Bronchial epithelial cell (primary cell): ENCODE data around the gene MYO9A. TPM values are rescaled to one million over a fixed set of nuclear protein-coding genes. Genes with fewer than 3 reads are reported as not detected.

Source experiments
- DNase-seq: peaks from one replicate; pipeline ENCODE4 v3.0.0-alpha.2; 2010; ENCODE audit warnings: low read depth
- FAIRE-seq: peaks from 2 replicates; lab custom pipeline; 2011; peaks lifted over from hg19 to GRCh38; lab: Jason Lieb, UNC
- H3K27me3 ChIP-seq: 2 replicates; pipeline ENCODE4 v1.5.1; 2011; ENCODE audit warnings: low read length; ENCODE audit not compliant: control insufficient read depth, insufficient read depth
- H3K36me3 ChIP-seq: 2 replicates; pipeline ENCODE4 v1.5.1; 2011; ENCODE audit warnings: low read length; ENCODE audit not compliant: control insufficient read depth, insufficient read depth
- H3K4me3 ChIP-seq: 2 replicates; pipeline ENCODE4 v1.5.1; 2011; ENCODE audit warnings: mild to moderate bottlenecking, low read depth, low read length, control low read depth
- CTCF ChIP-seq: IDR thresholded peaks from 2 replicates; pipeline ENCODE4 v1.5.1; 2011; ENCODE audit warnings: mild to moderate bottlenecking, moderate library complexity, low read length, control low read depth, inconsistent platforms; ENCODE audit not compliant: insufficient read depth, severe bottlenecking
- total RNA-seq: library from RNA; depleted of rRNA; stranded (reverse); fragments of >200 nt; gene quantifications from 2 replicates; pipeline ENCODE4 v1.2.1, GENCODE V29; 2014

MYO9A gene
- total RNA-seq, 1 donor from 2014 or later = 29.7 TPM

DNA sequence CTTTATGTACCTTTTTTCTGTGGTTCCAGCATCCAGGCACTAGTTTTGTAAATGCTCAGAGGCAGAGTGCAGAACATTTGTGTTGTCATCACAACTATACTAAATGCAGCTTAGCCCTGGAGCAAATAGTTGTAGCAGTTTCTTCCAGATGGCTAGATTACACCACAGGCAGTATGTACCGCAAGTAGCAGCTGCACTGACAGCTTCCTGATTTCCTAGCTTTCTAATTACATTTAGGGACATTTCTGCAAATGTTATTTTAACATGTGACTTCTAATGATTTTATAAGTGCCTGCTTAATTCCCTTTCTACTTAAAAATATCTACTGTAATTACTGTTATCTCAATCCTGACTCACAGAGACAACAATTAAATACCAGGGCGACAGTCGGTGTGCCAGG is 201.1 kb downstream of the MYO9A start:
- H3K27me3 ChIP-seq = no peaks in the 10 kb centered on the region
- no peaks in the 10 kb centered on the region for H3K36me3 ChIP-seq
- FAIRE-seq (no peak), DNase-seq (no peak)
- TF ChIP-seq CTCF = no peak
- H3K4me3 ChIP-seq = no peak overlapping the region

DNA sequence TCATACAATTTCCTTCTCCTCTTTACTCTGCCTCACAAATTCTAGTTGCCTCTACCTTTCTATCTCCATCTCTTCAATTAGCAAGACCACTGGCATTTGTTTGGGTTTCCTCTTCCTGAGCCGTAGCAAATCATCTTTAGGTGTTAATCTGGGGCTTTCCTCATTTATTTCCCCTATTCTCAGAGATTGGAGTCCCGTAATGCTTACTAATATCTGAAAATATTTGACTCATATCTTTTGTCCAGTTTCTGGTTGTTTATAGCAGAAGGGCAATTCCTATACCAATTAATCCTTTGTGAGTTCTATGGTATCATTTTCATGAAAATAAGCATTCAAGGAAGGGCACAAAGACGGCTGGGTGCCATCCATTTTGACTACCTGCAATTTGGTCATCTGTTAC is 203.9 kb downstream of the MYO9A start:
- H3K4me3 ChIP-seq = no peak overlapping the region
- no peaks in the 10 kb centered on the region for H3K27me3 ChIP-seq
- DNase-seq = no peak
- no peaks in the 10 kb centered on the region for H3K36me3 ChIP-seq
- no peak for TF ChIP-seq CTCF
- no peak for FAIRE-seq

GRCh38 chr15:71899674-71900073 is 218.3 kb downstream of the MYO9A start:
- FAIRE-seq (no peak), DNase-seq (no peak)
- TF ChIP-seq CTCF = no peak
- Histone ChIP-seq H3K36me3 (peaks cover 4% of the 10 kb centered on the region), H3K27me3 (no peaks in the 10 kb centered on the region), H3K4me3 (no peak overlapping the region)

GRCh38 chr15:71893691-71894090 is 224.3 kb downstream of the MYO9A start:
- no peak for TF ChIP-seq CTCF
- Histone ChIP-seq H3K4me3 (no peak overlapping the region), H3K27me3 (no peaks in the 10 kb centered on the region), H3K36me3 (peaks cover 3% of the 10 kb centered on the region)
- no peak for FAIRE-seq
- DNase-seq = no peak

- Histone ChIP-seq H3K36me3 (peaks cover 2% of the 10 kb centered on the region), H3K4me3 (no peak overlapping the region), H3K27me3 (no peaks in the 10 kb centered on the region)
- DNase-seq = no peak
- FAIRE-seq = no peak
- TF ChIP-seq CTCF = no peak
Measured at GRCh38 chr15:71892335-71892734, 225.6 kb downstream of the MYO9A start.

DNA sequence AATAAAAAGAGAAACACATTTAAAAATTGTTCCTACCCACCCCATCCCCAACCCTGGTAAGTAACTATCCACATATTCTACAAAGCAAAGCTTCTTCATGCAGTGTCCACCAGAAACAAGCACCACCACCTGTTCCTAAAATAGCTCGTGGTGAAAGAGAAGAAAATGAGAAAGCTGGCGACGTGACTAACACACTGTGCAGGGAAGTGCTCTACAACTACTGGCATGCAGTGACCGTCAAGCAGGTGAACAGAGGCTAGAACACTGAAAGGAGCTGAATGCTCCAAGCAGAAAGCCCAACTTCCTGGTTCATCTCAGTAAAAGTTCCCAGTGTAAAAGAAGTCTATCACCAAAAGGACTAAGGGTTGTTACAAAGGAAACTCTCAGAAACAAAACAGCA is 226.9 kb downstream of the MYO9A start:
- DNase-seq (no peak), FAIRE-seq (no peak)
- H3K36me3 ChIP-seq = peaks cover 2% of the 10 kb centered on the region
- H3K4me3 ChIP-seq = no peak overlapping the region
- no peak for TF ChIP-seq CTCF
- H3K27me3 ChIP-seq = no peaks in the 10 kb centered on the region
